Ascending aorta (tissue), 2 donors: ENCODE measurements around the gene BAG2. TPM values are rescaled to one million over a fixed set of nuclear protein-coding genes. Genes with fewer than 3 reads are reported as not detected.

Experiments used
- DNase-seq, 2 donors: peaks; one replicate each; pipeline ENCODE4 v3.0.0-alpha.2; 2019; ENCODE audit warnings: low spot score in 2 of 2
- H3K27ac ChIP-seq, 2 donors: fragments of 200-600 bp; sonication (generic); one replicate each; pipeline ENCODE4 v1.5.1; 2016 to 2017; ENCODE audit warnings: mild to moderate bottlenecking in 1 of 2
- H3K27me3 ChIP-seq: fragments of 200-600 bp; sonication (generic); one replicate; pipeline ENCODE4 v1.5.1; 2017
- H3K36me3 ChIP-seq, 2 donors: fragments of 200-600 bp; sonication (generic); one replicate each; pipeline ENCODE4 v1.5.1; 2016
- H3K4me1 ChIP-seq, 2 donors: fragments of 200-600 bp; sonication (generic); one replicate each; pipeline ENCODE4 v1.5.1; 2016 to 2017; ENCODE audit warnings: mild to moderate bottlenecking in 1 of 2
- H3K4me3 ChIP-seq, 2 donors: fragments of 200-600 bp; sonication (generic); one replicate each; pipeline ENCODE4 v1.5.1; 2016 to 2017; ENCODE audit warnings: mild to moderate bottlenecking in 1 of 2
- H3K9me3 ChIP-seq, 2 donors: fragments of 200-600 bp; sonication (generic); one replicate each; pipeline ENCODE4 v1.5.1; 2016
- CTCF ChIP-seq, 3 experiments: fragments of 200-600 bp in 2 of 3; fragments of 450-650 bp in 1 of 3; sonication (generic) in 2 of 3; IDR thresholded peaks; one replicate each; pipeline ENCODE4 v1.5.1; 2016 to 2019; ENCODE audit warnings: antibody characterized with exemption in 3 of 3, mild to moderate bottlenecking in 1 of 3, moderate library complexity in 1 of 3
- intact Hi-C: fragments of 100-400 bp; cut with DNase I; formaldehyde crosslinking; loops from one replicate; pipeline ENCODE4 v1.15.1; 2023
- total RNA-seq: library from RNA; depleted of rRNA; stranded (reverse); fragments of >200 nt; gene quantifications from one replicate; pipeline ENCODE4 v1.1.0, GENCODE V29; 2016

The BAG2 gene
- total RNA-seq, 1 donor from 2014 or later, result 7.7 TPM

DNA sequence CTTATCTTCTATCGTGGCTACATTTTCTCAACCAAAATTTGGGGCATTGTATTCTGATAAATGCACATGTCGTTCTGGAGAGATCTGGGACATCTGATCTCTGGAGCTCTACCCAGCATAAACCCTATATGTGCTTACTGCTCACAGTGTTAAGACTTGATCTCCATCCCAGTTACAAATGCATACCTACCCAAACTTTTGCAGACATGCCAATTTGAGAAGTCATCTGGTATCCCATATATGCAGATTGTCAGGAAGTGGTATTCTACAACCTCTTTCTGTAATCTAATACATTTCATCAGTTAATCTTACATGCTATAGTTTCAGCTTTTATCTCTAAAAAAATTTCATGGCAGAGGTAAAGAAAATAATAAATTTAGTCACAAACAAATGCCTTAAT is 11.2 kb downstream of the BAG2 start:
- Histone ChIP-seq H3K4me1 (peaks cover 1 to 15% of the 10 kb centered on the region in 2 donors), H3K27me3 (no peaks in the 10 kb centered on the region), H3K4me3 (no peak overlapping the region), H3K27ac (no peak overlapping the region), H3K9me3 (no peaks in the 10 kb centered on the region), H3K36me3 (peaks cover 10 to 47% of the 10 kb centered on the region in 2 donors)
- TF ChIP-seq CTCF (IDR thresholded peaks at IDR 0.05), result no peak
- no peak for DNase-seq
- intact Hi-C loops, result no loop called here

- DNase-seq, result no peak
- peak in 2 of 3 experiments; percentile 28 to 57 for TF ChIP-seq CTCF (IDR thresholded peaks at IDR 0.05)
- Histone ChIP-seq H3K4me3 (no peak overlapping the region), H3K4me1 (no peaks in the 10 kb centered on the region), H3K27ac (no peak overlapping the region), H3K27me3 (no peaks in the 10 kb centered on the region), H3K36me3 (peaks cover 21 to 38% of the 10 kb centered on the region in 2 donors), H3K9me3 (no peaks in the 10 kb centered on the region)
- intact Hi-C loops, result loop anchor here (5.0 kb wide), 1 partner anchor 127 kb away; the partner anchor contains the start of gene PRIM2
These were observed 18.0 kb downstream of the BAG2 start for GRCh38 chr6:57190140-57190539.

GRCh38 chr6:57193177-57193576 is 21.1 kb downstream of the BAG2 start:
- Histone ChIP-seq H3K4me1 (no peaks in the 10 kb centered on the region), H3K27me3 (no peaks in the 10 kb centered on the region), H3K27ac (peak overlapping the region; percentile 27 to 52), H3K36me3 (peaks cover 21 to 28% of the 10 kb centered on the region in 2 donors), H3K9me3 (no peaks in the 10 kb centered on the region), H3K4me3 (no peak overlapping the region)
- TF ChIP-seq CTCF (IDR thresholded peaks at IDR 0.05), result no peak
- no peak for DNase-seq
- intact Hi-C loops, result loop anchor here (5.0 kb wide), 1 partner anchor 124 kb away; the partner anchor contains the start of gene PRIM2

DNA sequence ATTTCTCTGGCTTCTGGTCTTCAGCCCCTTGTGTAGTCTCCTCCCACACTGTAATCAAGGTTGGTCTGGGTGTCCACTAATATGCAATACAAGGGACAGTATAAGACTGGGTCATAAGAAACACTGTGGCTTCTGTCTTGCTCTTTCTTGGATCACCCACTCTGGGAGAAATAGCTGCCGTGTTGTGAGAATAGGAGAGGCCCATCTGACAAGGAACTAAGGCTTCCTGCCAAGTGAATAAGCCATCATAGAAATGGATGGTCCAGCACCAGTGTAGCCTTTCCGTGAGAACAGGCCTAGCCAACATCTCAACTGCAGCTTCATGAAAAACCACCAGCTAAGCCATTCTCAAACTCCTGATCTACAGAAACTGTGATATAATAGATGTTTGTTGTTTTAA is 23.3 kb downstream of the BAG2 start:
- no peak for TF ChIP-seq CTCF (IDR thresholded peaks at IDR 0.05)
- intact Hi-C loops, result no loop called here
- no peak overlapping the region for H3K27ac ChIP-seq

DNA sequence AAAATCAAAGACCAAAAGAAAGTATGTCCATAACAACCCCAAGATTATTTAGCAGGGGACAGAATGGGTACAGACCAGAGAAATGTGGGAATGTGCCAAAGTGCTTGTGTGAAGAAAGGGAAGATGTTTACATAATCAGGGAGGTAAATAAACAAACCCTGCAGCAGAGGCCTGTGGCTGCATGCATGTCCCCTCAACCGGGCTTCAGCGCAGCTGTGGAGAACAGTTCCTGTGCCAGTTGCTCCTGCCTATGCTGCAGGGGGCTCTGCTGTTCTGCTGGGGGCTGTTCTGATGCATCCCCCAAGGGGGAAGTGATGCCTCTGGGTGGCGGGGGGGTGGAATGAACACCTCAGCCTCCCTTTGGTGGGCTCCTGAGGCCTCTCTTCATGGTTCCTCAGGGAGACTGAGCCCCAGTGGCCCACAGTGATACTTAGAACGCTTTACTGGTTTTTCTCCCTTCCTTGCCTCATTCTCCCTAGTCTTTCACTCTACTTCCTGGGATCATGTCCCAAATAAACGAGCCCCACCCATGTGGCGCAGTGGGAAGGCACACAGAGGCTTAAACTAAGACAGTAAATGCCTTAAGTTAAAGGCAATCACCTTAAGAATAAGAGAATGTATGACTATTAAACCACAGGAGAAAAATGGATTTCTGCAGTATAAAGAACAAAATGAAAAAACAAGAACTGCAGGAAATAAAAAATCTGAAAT is 27.0 kb downstream of the BAG2 start:
- Histone ChIP-seq H3K27me3 (no peaks in the 10 kb centered on the region), H3K36me3 (peaks cover 0 to 5% of the 10 kb centered on the region in 2 donors), H3K9me3 (no peaks in the 10 kb centered on the region), H3K4me3 (no peak overlapping the region), H3K4me1 (no peaks in the 10 kb centered on the region), H3K27ac (peak overlapping the region in 1 of 2 donors; percentile 17)
- intact Hi-C loops, result no loop called here
- TF ChIP-seq CTCF (IDR thresholded peaks at IDR 0.05), result no peak
- DNase-seq, result no peak

More for the DNA sequence above, 23.3 kb downstream of the BAG2 start:
- Histone ChIP-seq H3K9me3 (no peaks in the 10 kb centered on the region), H3K36me3 (peaks cover 13 to 24% of the 10 kb centered on the region in 2 donors), H3K27me3 (no peaks in the 10 kb centered on the region), H3K4me1 (no peaks in the 10 kb centered on the region), H3K4me3 (no peak overlapping the region)
- no peak for DNase-seq
